ENCODE results near the gene ZMYND15. TPM values are rescaled to one million over a fixed set of nuclear protein-coding genes. Genes with fewer than 3 reads are reported as not detected.

The ZMYND15 gene
- total and polyA plus RNA-seq, 3 donors from 2014 or later, result 23.7 to 78.7 (median 25.2) TPM

DNA sequence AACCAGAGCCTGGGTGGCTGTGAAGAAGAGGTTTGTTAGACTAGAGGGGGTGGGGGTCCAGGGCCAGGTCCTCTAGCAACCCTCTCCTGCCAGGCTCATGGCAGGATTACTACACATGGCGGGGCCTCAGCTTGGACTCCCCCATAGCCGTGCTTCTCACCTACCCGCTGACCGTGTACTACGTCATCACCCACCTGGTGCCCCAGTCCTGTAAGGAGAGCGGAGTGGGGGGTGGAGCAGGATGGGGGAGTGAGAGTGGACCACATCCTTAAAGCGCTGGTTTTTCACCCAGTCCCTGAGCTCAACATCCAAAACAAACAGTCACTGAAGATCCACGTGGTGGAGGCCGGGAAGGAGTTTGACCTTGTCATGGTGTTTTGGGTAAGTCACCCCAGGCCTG is 4.3 kb downstream of the ZMYND15 start:
- whole genome bisulfite sequencing, 2 donors, result 81 to 89% methylated on average over 8 to 9 of the region's 9 CpGs
- H3K27me3 ChIP-seq, result no peaks in the 10 kb centered on the region
- H3K4me3 ChIP-seq, result no peak overlapping the region
- intact Hi-C loops (cut with DNase I; ENCODE audit: low total_unique reads), result no loop called here
- no peak for DNase-seq
- H3K36me3 ChIP-seq (ENCODE audit: low read depth, missing control alignments), result no peaks in the 10 kb centered on the region
- no peak overlapping the region for H3K27ac ChIP-seq
- no peaks in the 10 kb centered on the region for H3K9me3 ChIP-seq
- TF ChIP-seq POLR2A (IDR thresholded peaks at IDR 0.05), result no peak
- TF ChIP-seq, protein P1, sequence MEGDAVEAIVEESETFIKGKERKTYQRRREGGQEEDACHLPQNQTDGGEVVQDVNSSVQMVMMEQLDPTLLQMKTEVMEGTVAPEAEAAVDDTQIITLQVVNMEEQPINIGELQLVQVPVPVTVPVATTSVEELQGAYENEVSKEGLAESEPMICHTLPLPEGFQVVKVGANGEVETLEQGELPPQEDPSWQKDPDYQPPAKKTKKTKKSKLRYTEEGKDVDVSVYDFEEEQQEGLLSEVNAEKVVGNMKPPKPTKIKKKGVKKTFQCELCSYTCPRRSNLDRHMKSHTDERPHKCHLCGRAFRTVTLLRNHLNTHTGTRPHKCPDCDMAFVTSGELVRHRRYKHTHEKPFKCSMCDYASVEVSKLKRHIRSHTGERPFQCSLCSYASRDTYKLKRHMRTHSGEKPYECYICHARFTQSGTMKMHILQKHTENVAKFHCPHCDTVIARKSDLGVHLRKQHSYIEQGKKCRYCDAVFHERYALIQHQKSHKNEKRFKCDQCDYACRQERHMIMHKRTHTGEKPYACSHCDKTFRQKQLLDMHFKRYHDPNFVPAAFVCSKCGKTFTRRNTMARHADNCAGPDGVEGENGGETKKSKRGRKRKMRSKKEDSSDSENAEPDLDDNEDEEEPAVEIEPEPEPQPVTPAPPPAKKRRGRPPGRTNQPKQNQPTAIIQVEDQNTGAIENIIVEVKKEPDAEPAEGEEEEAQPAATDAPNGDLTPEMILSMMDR (IDR thresholded peaks at IDR 0.05), result no peak
- H3K4me1 ChIP-seq, result no peaks in the 10 kb centered on the region

DNA sequence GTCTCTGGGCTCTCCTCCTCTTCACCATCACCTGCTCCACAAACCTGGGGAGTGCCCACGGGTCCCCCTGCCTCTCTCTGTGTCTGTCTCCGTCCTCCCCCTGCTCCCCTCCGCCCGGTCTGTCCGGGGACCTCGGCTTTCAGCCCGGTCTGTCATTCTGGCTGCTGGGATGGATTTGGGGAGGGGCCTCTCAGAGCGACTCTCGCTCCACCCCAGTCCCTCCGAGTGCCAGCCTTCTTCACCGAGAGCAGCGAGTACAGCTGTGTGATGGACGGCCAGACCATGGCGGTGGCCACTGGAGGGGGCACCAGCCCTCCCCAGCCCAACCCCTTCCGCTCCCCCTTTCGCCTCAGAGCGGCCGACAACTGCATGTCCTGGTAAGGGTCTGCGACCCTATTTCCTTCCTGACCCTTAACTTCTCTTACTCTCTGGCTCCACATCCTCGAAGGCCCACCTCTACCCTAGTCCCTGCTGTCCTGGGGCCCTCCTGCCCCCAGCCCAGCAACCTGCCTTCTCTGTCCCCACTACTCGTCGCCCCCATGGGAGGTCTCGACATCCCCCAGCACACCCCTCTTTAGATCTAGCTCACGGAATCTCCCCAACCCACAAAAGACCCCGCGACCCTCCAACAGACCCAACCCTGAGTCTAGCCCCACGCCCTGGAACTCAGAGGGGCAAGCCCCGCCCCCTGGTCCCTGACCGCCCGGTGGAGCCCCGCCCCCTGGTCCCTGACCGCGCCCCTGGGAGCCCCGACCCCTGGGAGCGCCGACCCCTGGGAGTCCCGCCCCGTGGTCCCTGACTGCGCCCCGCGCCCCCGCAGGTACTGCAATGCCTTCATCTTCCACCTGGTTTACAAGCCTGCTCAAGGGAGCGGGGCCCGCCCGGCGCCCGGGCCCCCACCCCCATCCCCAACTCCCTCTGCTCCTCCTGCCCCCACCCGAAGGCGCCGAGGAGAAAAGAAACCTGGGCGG is 5.7 kb downstream of the ZMYND15 start:
- Histone ChIP-seq H3K36me3 (ENCODE audit: low read depth, missing control alignments) (no peaks in the 10 kb centered on the region), H3K9me3 (no peaks in the 10 kb centered on the region), H3K27me3 (no peaks in the 10 kb centered on the region), H3K4me1 (no peaks in the 10 kb centered on the region), H3K4me3 (peak overlapping the region in 1 of 2 donors; percentile 43), H3K27ac (no peak overlapping the region)
- DNase-seq, result no peak
- intact Hi-C loops (cut with DNase I; ENCODE audit: low total_unique reads), result no loop called here
- TF ChIP-seq, protein P1 (IDR thresholded peaks at IDR 0.05), result no peak
- no peak for TF ChIP-seq POLR2A (IDR thresholded peaks at IDR 0.05)
- WGBS, 2 donors, result 20 to 23% methylated on average over 32 to 48 of the region's 51 CpGs

- intact Hi-C loops (cut with DNase I; ENCODE audit: low total_unique reads), result no loop called here
- H3K27me3 ChIP-seq, result no peaks in the 10 kb centered on the region
- no peak overlapping the region for H3K4me3 ChIP-seq
- no peak overlapping the region for H3K27ac ChIP-seq
- DNase-seq, result no peak
- WGBS, 2 donors, result 68 to 71% methylated on average over 5 of the region's 5 CpGs
- TF ChIP-seq, protein P1 (IDR thresholded peaks at IDR 0.05), result no peak
- no peak for TF ChIP-seq POLR2A (IDR thresholded peaks at IDR 0.05)
- no peaks in the 10 kb centered on the region for H3K36me3 ChIP-seq (ENCODE audit: low read depth, missing control alignments)
- no peaks in the 10 kb centered on the region for H3K4me1 ChIP-seq
- no peaks in the 10 kb centered on the region for H3K9me3 ChIP-seq
Measured at GRCh38 chr17:4747847-4748246, 8.2 kb downstream of the ZMYND15 start.

DNA sequence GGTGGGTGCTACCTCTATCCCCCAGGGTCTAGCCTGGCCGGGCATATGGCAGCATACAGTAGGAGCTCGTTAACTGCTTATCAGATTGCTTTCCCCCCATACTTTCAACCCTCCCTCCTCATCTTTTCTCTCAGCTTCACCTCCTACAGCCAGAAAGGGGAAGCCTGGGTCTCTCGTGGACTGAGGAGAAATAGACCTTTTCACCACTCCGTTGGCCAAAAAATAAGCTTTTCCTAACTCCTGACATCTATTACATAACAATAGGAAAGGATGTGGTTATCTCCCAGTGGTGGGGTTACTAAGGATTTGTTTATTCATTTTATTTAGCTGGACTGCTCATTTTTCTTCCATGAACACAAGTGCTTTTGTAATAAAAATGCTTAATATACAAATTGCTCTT is 9.1 kb downstream of the ZMYND15 start:
- no peaks in the 10 kb centered on the region for H3K9me3 ChIP-seq
- H3K36me3 ChIP-seq (ENCODE audit: low read depth, missing control alignments), result no peaks in the 10 kb centered on the region
- WGBS, 2 donors, result 61 to 63% methylated on average over 4 of the region's 4 CpGs
- no peak for DNase-seq
- intact Hi-C loops (cut with DNase I; ENCODE audit: low total_unique reads), result no loop called here
- no peaks in the 10 kb centered on the region for H3K27me3 ChIP-seq
- H3K27ac ChIP-seq, result no peak overlapping the region
- H3K4me3 ChIP-seq, result no peak overlapping the region
- no peaks in the 10 kb centered on the region for H3K4me1 ChIP-seq
- TF ChIP-seq, protein P1 (IDR thresholded peaks at IDR 0.05), result no peak
- TF ChIP-seq POLR2A (IDR thresholded peaks at IDR 0.05), result no peak
